ENCODE measurements around the gene DDX31.

- TF ChIP-seq POLR2A (IDR thresholded peaks at IDR 0.05): no peak
- TF ChIP-seq CTCF (IDR thresholded peaks at IDR 0.05): no peak
These were observed 122.3 kb downstream of the DDX31 start for GRCh38 chr9:132547436-132547835.
